Natural killer cell treated with Interleukin-12 subunit alpha and Interleukin-12 subunit beta and Interleukin-15 and Interleukin-18, amount 100 ng/mL, for 72 hours (primary cell): ENCODE measurements around the gene CCL28. TPM values are rescaled to one million over a fixed set of nuclear protein-coding genes. Genes with fewer than 3 reads are reported as not detected.
"Not testable (repeated sequence)": the region's sequence is repeated elsewhere in the genome, so short reads cannot be mapped to it uniquely, and the experiment has no call there.

ENCODE experiments used
- ATAC-seq, 2 donors: fragments of 150-1000 bp; cut with Tn5 transposase in 1 of 2; sonication (Bioruptor Pico), chemical (Tn5 transposase) in 1 of 2; 2 replicates each; pipeline ENCODE4 v1.10.0; 2021
- DNase-seq: peaks from one replicate; pipeline ENCODE4 v3.0.0; 2022; ENCODE audit warnings: low spot score
- H3K27ac Mint-ChIP-seq, 2 donors: 1 replicate in 1 of 2; 2 replicates in 1 of 2; pipeline ENCODE4 v1.8.0; 2022; ENCODE audit warnings: mixed read lengths in 2 of 2, mild to moderate bottlenecking in 1 of 2, moderate library complexity in 1 of 2
- H3K27me3 Mint-ChIP-seq, 2 donors: 1 replicate in 1 of 2; 2 replicates in 1 of 2; pipeline ENCODE4 v1.8.0; 2022; ENCODE audit warnings: mixed read lengths in 2 of 2
- H3K36me3 Mint-ChIP-seq: one replicate; pipeline ENCODE4 v1.8.0; 2022; ENCODE audit warnings: mixed read lengths
- H3K4me1 Mint-ChIP-seq, 2 donors: 1 replicate in 1 of 2; 2 replicates in 1 of 2; pipeline ENCODE4 v1.8.0; 2022; ENCODE audit warnings: low read depth in 2 of 2, mixed read lengths in 2 of 2, mild to moderate bottlenecking in 1 of 2
- H3K4me3 Mint-ChIP-seq: one replicate; pipeline ENCODE4 v1.8.0; 2022; ENCODE audit warnings: mixed read lengths
- H3K9me3 Mint-ChIP-seq: 2 replicates; pipeline ENCODE4 v1.8.0; 2022; ENCODE audit warnings: mixed read lengths
- total RNA-seq, 2 donors: library from RNA; stranded (reverse); gene quantifications; one replicate each; pipeline ENCODE4 v1.2.3, GENCODE V29; 2022

CCL28 gene
- total RNA-seq, 2 donors from 2014 or later: 4.8 to 18.3 TPM

- Mint-ChIP-seq H3K36me3 (no peaks in the 10 kb centered on the region), H3K27ac (peak overlapping the region; percentile 44 to 88), H3K9me3 (no peaks in the 10 kb centered on the region), H3K4me1 (peaks cover 6 to 7% of the 10 kb centered on the region in 2 donors), H3K27me3 (no peaks in the 10 kb centered on the region), H3K4me3 (peak overlapping the region; percentile 82)
- ATAC-seq: peak; percentile 98
- DNase-seq: peak; percentile 75
Observed at GRCh38 chr5:43396762-43397304, 15.4 kb downstream of the CCL28 start.

GRCh38 chr5:43390471-43390870 lies 21.7 kb downstream of the CCL28 start:
- no peak for ATAC-seq
- Mint-ChIP-seq H3K36me3 (no peaks in the 10 kb centered on the region), H3K4me1 (peaks cover 3 to 4% of the 10 kb centered on the region in 2 donors), H3K9me3 (no peaks in the 10 kb centered on the region), H3K4me3 (no peak overlapping the region), H3K27ac (no peak overlapping the region), H3K27me3 (no peaks in the 10 kb centered on the region)
- DNase-seq: no peak

GRCh38 chr5:43389679-43390329 lies 22.4 kb downstream of the CCL28 start:
- H3K4me1 Mint-ChIP-seq: peaks cover 3 to 4% of the 10 kb centered on the region in 2 donors
- ATAC-seq (peak; percentile 82 to 83), DNase-seq (peak; percentile 72)

GRCh38 chr5:43386960-43387362 lies 25.2 kb downstream of the CCL28 start:
- no peak for DNase-seq
- no peak for ATAC-seq
- Mint-ChIP-seq H3K27ac (no peak overlapping the region), H3K4me1 (peaks cover 10 to 13% of the 10 kb centered on the region in 2 donors), H3K4me3 (no peak overlapping the region), H3K36me3 (peaks cover 3% of the 10 kb centered on the region), H3K27me3 (no peaks in the 10 kb centered on the region), H3K9me3 (no peaks in the 10 kb centered on the region)

More at GRCh38 chr5:43389679-43390329, 22.4 kb downstream of the CCL28 start:
- H3K36me3 Mint-ChIP-seq: no peaks in the 10 kb centered on the region
- no peaks in the 10 kb centered on the region for H3K27me3 Mint-ChIP-seq
- H3K9me3 Mint-ChIP-seq: no peaks in the 10 kb centered on the region
- no peak overlapping the region for H3K27ac Mint-ChIP-seq
- H3K4me3 Mint-ChIP-seq: no peak overlapping the region

- no peaks in the 10 kb centered on the region for H3K27me3 Mint-ChIP-seq
- H3K36me3 Mint-ChIP-seq: peaks cover 10% of the 10 kb centered on the region
- H3K9me3 Mint-ChIP-seq: no peaks in the 10 kb centered on the region
- H3K4me3 Mint-ChIP-seq: no peak overlapping the region
- H3K4me1 Mint-ChIP-seq: peaks cover 1 to 5% of the 10 kb centered on the region in 2 donors
- no peak for DNase-seq
- no peak for ATAC-seq
- peak overlapping the region in 1 of 2 donors; percentile 11 for H3K27ac Mint-ChIP-seq
Observed at GRCh38 chr5:43376496-43377140, 35.6 kb downstream of the CCL28 start.

- ATAC-seq: no peak
- DNase-seq: no peak
- Mint-ChIP-seq H3K4me1 (peaks cover 0 to 3% of the 10 kb centered on the region in 2 donors), H3K4me3 (no peak overlapping the region), H3K9me3 (no peaks in the 10 kb centered on the region), H3K27me3 (no peaks in the 10 kb centered on the region), H3K27ac (no peak overlapping the region), H3K36me3 (peaks cover 16% of the 10 kb centered on the region)
Observed at GRCh38 chr5:43371821-43372220, 40.4 kb downstream of the CCL28 start.

- no peak overlapping the region for H3K4me3 Mint-ChIP-seq
- ATAC-seq (no peak), DNase-seq (no peak)
- H3K9me3 Mint-ChIP-seq: no peaks in the 10 kb centered on the region
- peaks cover 0 to 5% of the 10 kb centered on the region in 2 donors for H3K27me3 Mint-ChIP-seq
- no peak overlapping the region for H3K27ac Mint-ChIP-seq
- no peaks in the 10 kb centered on the region for H3K4me1 Mint-ChIP-seq
- peaks cover 7% of the 10 kb centered on the region for H3K36me3 Mint-ChIP-seq
Observed at GRCh38 chr5:43370352-43370751, 41.8 kb downstream of the CCL28 start.

GRCh38 chr5:43369651-43370050 lies 42.5 kb downstream of the CCL28 start:
- DNase-seq: no peak
- H3K27ac Mint-ChIP-seq: no peak overlapping the region
- ATAC-seq: no peak
- H3K36me3 Mint-ChIP-seq: peaks cover 7% of the 10 kb centered on the region
- H3K4me3 Mint-ChIP-seq: no peak overlapping the region
- H3K4me1 Mint-ChIP-seq: no peaks in the 10 kb centered on the region
- H3K27me3 Mint-ChIP-seq: peaks cover 0 to 5% of the 10 kb centered on the region in 2 donors
- no peaks in the 10 kb centered on the region for H3K9me3 Mint-ChIP-seq

- H3K4me3 Mint-ChIP-seq: no peak overlapping the region
- H3K27ac Mint-ChIP-seq: no peak overlapping the region
- no peaks in the 10 kb centered on the region for H3K9me3 Mint-ChIP-seq
- peaks cover 0 to 5% of the 10 kb centered on the region in 2 donors for H3K27me3 Mint-ChIP-seq
- no peaks in the 10 kb centered on the region for H3K4me1 Mint-ChIP-seq
- DNase-seq (no peak), ATAC-seq (no peak)
- H3K36me3 Mint-ChIP-seq: peaks cover 7% of the 10 kb centered on the region
Observed at GRCh38 chr5:43367909-43368669, 44.1 kb downstream of the CCL28 start.

GRCh38 chr5:43367453-43367852 lies 44.7 kb downstream of the CCL28 start:
- ATAC-seq (no peak), DNase-seq (no peak)
- H3K4me1 Mint-ChIP-seq: no peaks in the 10 kb centered on the region
- H3K9me3 Mint-ChIP-seq: no peaks in the 10 kb centered on the region
- H3K27me3 Mint-ChIP-seq: peaks cover 0 to 5% of the 10 kb centered on the region in 2 donors
- H3K4me3 Mint-ChIP-seq: no peak overlapping the region
- H3K27ac Mint-ChIP-seq: no peak overlapping the region
- peaks cover 7% of the 10 kb centered on the region for H3K36me3 Mint-ChIP-seq

- ATAC-seq, H3K4me1 Mint-ChIP-seq: not testable (repeated sequence)
Observed at GRCh38 chr5:43366680-43367246, 45.4 kb downstream of the CCL28 start.

GRCh38 chr5:43365155-43365554 lies 47.0 kb downstream of the CCL28 start:
- ATAC-seq, H3K4me1 Mint-ChIP-seq, H3K36me3 Mint-ChIP-seq, H3K27ac Mint-ChIP-seq, H3K9me3 Mint-ChIP-seq, DNase-seq, H3K4me3 Mint-ChIP-seq: not testable (repeated sequence)
- H3K27me3 Mint-ChIP-seq: peaks cover 0 to 10% of the 10 kb centered on the region in 2 donors

More at GRCh38 chr5:43366680-43367246, 45.4 kb downstream of the CCL28 start:
- not testable (repeated sequence) for H3K9me3 Mint-ChIP-seq, H3K27me3 Mint-ChIP-seq, H3K27ac Mint-ChIP-seq, H3K36me3 Mint-ChIP-seq, H3K4me3 Mint-ChIP-seq, DNase-seq

GRCh38 chr5:43363445-43364152 lies 48.6 kb downstream of the CCL28 start:
- DNase-seq (no peak), ATAC-seq (no peak)
- H3K36me3 Mint-ChIP-seq: peaks cover 7% of the 10 kb centered on the region
- no peaks in the 10 kb centered on the region for H3K4me1 Mint-ChIP-seq
- no peak overlapping the region for H3K27ac Mint-ChIP-seq
- H3K9me3 Mint-ChIP-seq: peaks cover 3% of the 10 kb centered on the region
- H3K4me3 Mint-ChIP-seq: no peak overlapping the region
- peaks cover 0 to 10% of the 10 kb centered on the region in 2 donors for H3K27me3 Mint-ChIP-seq
